Uterus (tissue), 2 donors: ENCODE data around the gene RFESD.

Experiments used
- POLR2A ChIP-seq, 2 donors: fragments of 450-650 bp; IDR thresholded peaks; one replicate each; pipeline ENCODE4 v1.6.1; 2016; ENCODE audit warnings: antibody characterized with exemption in 2 of 2, mild to moderate bottlenecking in 1 of 2, moderate library complexity in 1 of 2
- TF ChIP-seq, protein P1 (sequence below), 4 experiments: fragments of 200-600 bp in 2 of 4; fragments of 450-650 bp in 2 of 4; sonication (generic) in 2 of 4; IDR thresholded peaks; one replicate each; pipeline ENCODE4 v1.5.1; 2016 to 2019; ENCODE audit warnings: antibody characterized with exemption in 4 of 4, mild to moderate bottlenecking in 2 of 4, moderate library complexity in 1 of 4

DNA sequence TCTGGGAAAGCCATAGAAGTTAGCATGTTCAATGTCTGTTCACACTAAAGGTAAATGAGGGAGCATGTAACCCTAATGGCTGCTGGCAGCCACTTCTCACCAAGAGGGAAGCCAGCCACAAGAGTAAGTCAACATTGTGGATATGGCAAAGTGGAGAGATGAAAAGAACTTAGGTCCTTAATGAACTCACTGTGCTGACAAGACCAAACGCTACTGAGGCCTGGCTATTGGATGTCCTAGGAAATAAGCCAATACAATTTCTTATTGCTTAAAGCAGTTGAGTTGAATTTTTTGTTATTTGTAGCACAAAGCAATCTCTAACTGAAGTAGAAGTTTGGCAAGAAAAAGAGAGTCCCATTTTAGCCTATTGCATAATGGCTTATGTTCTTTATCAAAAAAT lies 19.9 kb upstream of the RFESD start:
- TF ChIP-seq, protein P1, sequence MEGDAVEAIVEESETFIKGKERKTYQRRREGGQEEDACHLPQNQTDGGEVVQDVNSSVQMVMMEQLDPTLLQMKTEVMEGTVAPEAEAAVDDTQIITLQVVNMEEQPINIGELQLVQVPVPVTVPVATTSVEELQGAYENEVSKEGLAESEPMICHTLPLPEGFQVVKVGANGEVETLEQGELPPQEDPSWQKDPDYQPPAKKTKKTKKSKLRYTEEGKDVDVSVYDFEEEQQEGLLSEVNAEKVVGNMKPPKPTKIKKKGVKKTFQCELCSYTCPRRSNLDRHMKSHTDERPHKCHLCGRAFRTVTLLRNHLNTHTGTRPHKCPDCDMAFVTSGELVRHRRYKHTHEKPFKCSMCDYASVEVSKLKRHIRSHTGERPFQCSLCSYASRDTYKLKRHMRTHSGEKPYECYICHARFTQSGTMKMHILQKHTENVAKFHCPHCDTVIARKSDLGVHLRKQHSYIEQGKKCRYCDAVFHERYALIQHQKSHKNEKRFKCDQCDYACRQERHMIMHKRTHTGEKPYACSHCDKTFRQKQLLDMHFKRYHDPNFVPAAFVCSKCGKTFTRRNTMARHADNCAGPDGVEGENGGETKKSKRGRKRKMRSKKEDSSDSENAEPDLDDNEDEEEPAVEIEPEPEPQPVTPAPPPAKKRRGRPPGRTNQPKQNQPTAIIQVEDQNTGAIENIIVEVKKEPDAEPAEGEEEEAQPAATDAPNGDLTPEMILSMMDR (IDR thresholded peaks at IDR 0.05), result no peak
- TF ChIP-seq POLR2A (IDR thresholded peaks at IDR 0.05), result no peak
